Tibial nerve (tissue), 4 donors: Measurements from ENCODE around the gene HMCN1. TPM values are rescaled to one million over a fixed set of nuclear protein-coding genes. Genes with fewer than 3 reads are reported as not detected.

Experiments
- DNase-seq, 2 donors: peaks; one replicate each; pipeline ENCODE4 v3.0.0-alpha.2; 2019; ENCODE audit warnings: low spot score in 2 of 2
- H3K27ac ChIP-seq, 4 donors: fragments of 200-600 bp; sonication (generic) in 3 of 4; one replicate each; pipeline ENCODE4 v1.5.1; 2017 to 2019; ENCODE audit warnings: mild to moderate bottlenecking in 1 of 4
- H3K27me3 ChIP-seq, 2 donors: fragments of 200-600 bp; sonication (generic) in 1 of 2; one replicate each; pipeline versions ENCODE4 v1.5.1 to v1.6.0; 2017 to 2019
- H3K36me3 ChIP-seq, 3 donors: fragments of 200-600 bp; sonication (generic); one replicate each; pipeline ENCODE4 v1.5.1; 2018 to 2019
- H3K4me1 ChIP-seq, 4 donors: fragments of 200-600 bp; sonication (generic) in 3 of 4; one replicate each; pipeline ENCODE4 v1.5.1; 2017 to 2019
- H3K4me3 ChIP-seq, 4 donors: fragments of 200-600 bp; sonication (generic) in 3 of 4; one replicate each; pipeline ENCODE4 v1.5.1; 2017 to 2019; ENCODE audit warnings: mild to moderate bottlenecking in 1 of 4, moderate library complexity in 1 of 4
- H3K9me3 ChIP-seq, 4 donors: fragments of 200-600 bp; sonication (generic) in 3 of 4; one replicate each; pipeline ENCODE4 v1.5.1; 2017 to 2019
- EP300 ChIP-seq, 2 donors: sonication (generic); formaldehyde crosslinking; IDR thresholded peaks; one replicate each; pipeline ENCODE4 v1.6.1; 2017; ENCODE audit warnings: antibody characterized with exemption in 2 of 2, mild to moderate bottlenecking in 1 of 2
- POLR2A ChIP-seq, 2 donors: fragments of 450-650 bp; IDR thresholded peaks; one replicate each; pipeline ENCODE4 v1.6.1; 2017; ENCODE audit warnings: antibody characterized with exemption in 2 of 2, mild to moderate bottlenecking in 2 of 2, moderate library complexity in 2 of 2
- WGBS, 2 donors: methylation state at CpG; one replicate each; pipeline ENCODE4 v1.1.5; 2018; 5-methylcytosine and 5-hydroxymethylcytosine counted together
- total RNA-seq, 4 donors: library from RNA; depleted of rRNA; stranded (reverse); fragments of >200 nt; gene quantifications; one replicate each; pipeline ENCODE4 v1.1.0, GENCODE V29; 2016
- TF ChIP-seq, protein P1 (sequence below), 5 experiments: fragments of 200-600 bp in 3 of 5; fragments of 450-650 bp in 2 of 5; sonication (generic) in 3 of 5; IDR thresholded peaks; one replicate each; pipeline ENCODE4 v1.5.1; 2016 to 2019; ENCODE audit warnings: antibody characterized with exemption in 5 of 5, mild to moderate bottlenecking in 3 of 5, moderate library complexity in 2 of 5

Gene HMCN1
- total RNA-seq, 4 donors from 2014 or later: 2.1 to 13.3 (median 3.9) TPM

DNA sequence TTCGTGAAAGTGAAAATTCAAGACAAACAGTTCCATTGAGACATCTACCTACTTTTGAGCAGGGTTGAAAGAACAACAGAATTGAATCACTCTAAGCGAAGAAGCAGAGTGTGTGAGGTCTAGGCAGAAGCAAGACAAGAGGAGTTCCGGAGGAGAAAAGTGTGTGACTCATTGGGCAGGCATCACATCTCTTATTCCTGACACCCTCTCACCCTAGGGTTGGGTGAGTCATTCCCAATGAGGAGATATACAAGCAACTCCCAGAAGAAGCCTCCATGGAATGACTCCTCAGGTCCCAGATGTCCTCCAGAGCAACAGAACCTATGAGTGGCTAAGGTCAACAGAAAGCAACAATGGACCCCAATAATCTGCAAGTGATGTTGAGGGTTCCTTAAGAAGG lies 502.7 kb downstream of the HMCN1 start:
- H3K4me3 ChIP-seq: no peak overlapping the region
- no peak overlapping the region for H3K27ac ChIP-seq
- WGBS, 2 donors: 75 to 86% methylated on average over 3 of the region's 3 CpGs
- peaks cover 0 to 12% (median 0%) of the 10 kb centered on the region in 4 donors for H3K4me1 ChIP-seq
- TF ChIP-seq EP300 (IDR thresholded peaks at IDR 0.05) (no peak), POLR2A (IDR thresholded peaks at IDR 0.05) (no peak)
- TF ChIP-seq, protein P1, sequence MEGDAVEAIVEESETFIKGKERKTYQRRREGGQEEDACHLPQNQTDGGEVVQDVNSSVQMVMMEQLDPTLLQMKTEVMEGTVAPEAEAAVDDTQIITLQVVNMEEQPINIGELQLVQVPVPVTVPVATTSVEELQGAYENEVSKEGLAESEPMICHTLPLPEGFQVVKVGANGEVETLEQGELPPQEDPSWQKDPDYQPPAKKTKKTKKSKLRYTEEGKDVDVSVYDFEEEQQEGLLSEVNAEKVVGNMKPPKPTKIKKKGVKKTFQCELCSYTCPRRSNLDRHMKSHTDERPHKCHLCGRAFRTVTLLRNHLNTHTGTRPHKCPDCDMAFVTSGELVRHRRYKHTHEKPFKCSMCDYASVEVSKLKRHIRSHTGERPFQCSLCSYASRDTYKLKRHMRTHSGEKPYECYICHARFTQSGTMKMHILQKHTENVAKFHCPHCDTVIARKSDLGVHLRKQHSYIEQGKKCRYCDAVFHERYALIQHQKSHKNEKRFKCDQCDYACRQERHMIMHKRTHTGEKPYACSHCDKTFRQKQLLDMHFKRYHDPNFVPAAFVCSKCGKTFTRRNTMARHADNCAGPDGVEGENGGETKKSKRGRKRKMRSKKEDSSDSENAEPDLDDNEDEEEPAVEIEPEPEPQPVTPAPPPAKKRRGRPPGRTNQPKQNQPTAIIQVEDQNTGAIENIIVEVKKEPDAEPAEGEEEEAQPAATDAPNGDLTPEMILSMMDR (IDR thresholded peaks at IDR 0.05): no peak
- no peaks in the 10 kb centered on the region for H3K27me3 ChIP-seq
- H3K9me3 ChIP-seq: no peaks in the 10 kb centered on the region
- DNase-seq: no peak
- H3K36me3 ChIP-seq: no peaks in the 10 kb centered on the region

GRCh38 chr1:186239171-186239570 lies 505.0 kb downstream of the HMCN1 start:
- no peaks in the 10 kb centered on the region for H3K36me3 ChIP-seq
- peaks cover 0 to 12% (median 0%) of the 10 kb centered on the region in 4 donors for H3K4me1 ChIP-seq
- DNase-seq: peak in 1 of 2 donors; percentile 38
- peak overlapping the region in 1 of 4 donors; percentile 65 for H3K27ac ChIP-seq
- no peak overlapping the region for H3K4me3 ChIP-seq
- no peaks in the 10 kb centered on the region for H3K9me3 ChIP-seq
- H3K27me3 ChIP-seq: no peaks in the 10 kb centered on the region
- TF ChIP-seq EP300 (IDR thresholded peaks at IDR 0.05) (peak in 1 of 2 donors; percentile 32), POLR2A (IDR thresholded peaks at IDR 0.05) (no peak)
- TF ChIP-seq, protein P1 (IDR thresholded peaks at IDR 0.05): no peak

DNA sequence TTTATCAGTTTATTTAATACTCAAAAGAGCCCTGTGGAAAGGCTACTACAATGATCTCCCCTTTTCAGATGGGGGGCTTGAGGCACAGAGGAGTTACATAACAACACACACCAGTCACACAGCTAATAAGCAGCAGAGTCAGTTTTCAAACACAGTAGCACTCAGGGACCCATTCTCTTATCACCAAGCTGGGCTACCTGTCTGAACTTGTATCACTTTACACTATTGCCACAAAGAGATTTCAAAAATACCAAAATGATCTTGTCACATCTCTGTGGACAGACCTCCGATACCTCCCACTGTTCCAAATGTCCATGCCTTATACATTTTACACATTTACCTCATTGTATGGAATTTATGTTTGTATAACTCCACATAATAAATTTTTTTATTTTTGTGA lies 506.2 kb downstream of the HMCN1 start:
- Histone ChIP-seq H3K4me3 (no peak overlapping the region), H3K36me3 (no peaks in the 10 kb centered on the region), H3K9me3 (no peaks in the 10 kb centered on the region), H3K27ac (no peak overlapping the region), H3K27me3 (no peaks in the 10 kb centered on the region), H3K4me1 (peaks cover 0 to 12% (median 0%) of the 10 kb centered on the region in 4 donors)
- no peak for DNase-seq
- no peak for TF ChIP-seq POLR2A (IDR thresholded peaks at IDR 0.05)
- no peak for TF ChIP-seq EP300 (IDR thresholded peaks at IDR 0.05)
- TF ChIP-seq, protein P1 (IDR thresholded peaks at IDR 0.05): no peak
- 96 to 100% methylated on average over 1 of the region's 1 CpG for WGBS, 2 donors
